Activated B cell treated with CpG ODN at 0.5 μM for 24 hours (primary cell): ENCODE results near the gene PCID2. TPM values are rescaled to one million over a fixed set of nuclear protein-coding genes. Genes with fewer than 3 reads are reported as not detected.

Experiments
- ATAC-seq: fragments of 200-7000 bp; cut with Tn5 transposase; one replicate; pipeline ENCODE4 v1.10.0; 2021; ENCODE audit warnings: low read depth, mild to moderate bottlenecking, moderate library complexity
- CTCF ChIA-PET: fragments of 350-600 bp; sonication (Branson Sonifier 250); formaldehyde crosslinking; loops from one replicate; lab custom pipeline; 2021; ENCODE audit warnings: antibody characterized with exemption; lab: Charles Lee
- POLR2A ChIA-PET: fragments of 350-600 bp; sonication (Branson Sonifier 250); formaldehyde crosslinking; loops from one replicate; lab custom pipeline; 2021; ENCODE audit warnings: antibody characterized with exemption; lab: Charles Lee
- DNase-seq: peaks from one replicate; pipeline ENCODE4 v3.0.0; 2022
- H3K27ac Mint-ChIP-seq: one replicate; pipeline ENCODE4 v1.8.0; 2020; ENCODE audit warnings: mixed read lengths
- H3K27me3 Mint-ChIP-seq: one replicate; pipeline ENCODE4 v1.8.0; 2021; ENCODE audit warnings: mixed read lengths
- H3K36me3 Mint-ChIP-seq: one replicate; pipeline ENCODE4 v1.8.0; 2021; ENCODE audit warnings: low read depth, mixed read lengths
- H3K4me1 Mint-ChIP-seq: one replicate; pipeline ENCODE4 v1.8.0; 2021; ENCODE audit warnings: mixed read lengths
- H3K4me3 Mint-ChIP-seq: one replicate; pipeline ENCODE4 v1.8.0; 2020; ENCODE audit warnings: mild to moderate bottlenecking, mixed read lengths
- H3K9me3 Mint-ChIP-seq: one replicate; pipeline ENCODE4 v1.8.0; 2020; ENCODE audit warnings: mixed read lengths
- CTCF ChIP-seq: fragments of 200-600 bp; IDR thresholded peaks from one replicate; pipeline ENCODE4 v1.8.0; 2022; ENCODE audit warnings: antibody characterized with exemption, mild to moderate bottlenecking
- intact Hi-C: fragments of 100-400 bp; cut with micrococcal nuclease; formaldehyde crosslinking; loops from one replicate; pipeline ENCODE4 v1.15.1; 2024
- total RNA-seq: library from RNA; stranded (reverse); gene quantifications from 2 replicates; pipeline ENCODE4 v1.2.3, GENCODE V29; 2022

The PCID2 gene
- total RNA-seq, 1 donor from 2014 or later: 43.1 TPM

GRCh38 chr13:113158946-113159345 is 49.5 kb downstream of the PCID2 start:
- H3K36me3 Mint-ChIP-seq: no peaks in the 10 kb centered on the region
- TF ChIP-seq CTCF: no peak
- ChIA-PET CTCF (no interaction called here), POLR2A (no interaction called here)
- no peak overlapping the region for H3K27ac Mint-ChIP-seq
- peaks cover 6% of the 10 kb centered on the region for H3K4me1 Mint-ChIP-seq
- H3K4me3 Mint-ChIP-seq: no peak overlapping the region
- H3K9me3 Mint-ChIP-seq: peaks cover 13% of the 10 kb centered on the region
- DNase-seq (no peak), ATAC-seq (no peak)
- intact Hi-C loops: loop anchor here (10.0 kb wide), 1 partner anchor 214 kb away; no protein-coding TSS in a partner anchor
- peaks cover 4% of the 10 kb centered on the region for H3K27me3 Mint-ChIP-seq

GRCh38 chr13:113157929-113158747 is 50.3 kb downstream of the PCID2 start, which contains the start of gene PROZ:
TSS of gene PROZ (plus strand) at chr13:113158648. CDS start at chr13:113158661, 13 bp downstream.
- POLR2A ChIA-PET: interaction anchor here (0.5 kb wide), 1 partner anchor 118 kb away, joined by 6 read pairs; no protein-coding TSS in a partner anchor
- no peak within 1 kb of the TSS for H3K4me3 Mint-ChIP-seq
- intact Hi-C loops: loop anchor here (10.0 kb wide), 1 partner anchor 213 kb away; no protein-coding TSS in a partner anchor
- H3K27ac Mint-ChIP-seq: no peak within 1 kb of the TSS
- peaks cover 12% of the 10 kb centered on the region for H3K4me1 Mint-ChIP-seq
- H3K27me3 Mint-ChIP-seq: peaks cover 4% of the 10 kb centered on the region
- no peak for TF ChIP-seq CTCF
- no peak for ATAC-seq
- peaks cover 13% of the 10 kb centered on the region for H3K9me3 Mint-ChIP-seq
- CTCF ChIA-PET: interaction anchor here (0.6 kb wide), 1 partner anchor 41 kb away, joined by 3 read pairs; no protein-coding TSS in a partner anchor
- no peak for DNase-seq
- H3K36me3 Mint-ChIP-seq: no peaks in the 10 kb centered on the region

- DNase-seq (no peak), ATAC-seq (no peak)
- no peak overlapping the region for H3K4me3 Mint-ChIP-seq
- H3K27me3 Mint-ChIP-seq: peaks cover 4% of the 10 kb centered on the region
- ChIA-PET POLR2A (no interaction called here), CTCF (interaction anchor here (0.6 kb wide), 1 partner anchor 40 kb away, joined by 3 read pairs; no protein-coding TSS in a partner anchor)
- TF ChIP-seq CTCF: no peak
- H3K4me1 Mint-ChIP-seq: peaks cover 18% of the 10 kb centered on the region
- no peaks in the 10 kb centered on the region for H3K36me3 Mint-ChIP-seq
- intact Hi-C loops: loop anchor here (10.0 kb wide), 1 partner anchor 213 kb away; no protein-coding TSS in a partner anchor
- no peak overlapping the region for H3K27ac Mint-ChIP-seq
- H3K9me3 Mint-ChIP-seq: peaks cover 13% of the 10 kb centered on the region
Observed at GRCh38 chr13:113157206-113157928, 51.1 kb downstream of the PCID2 start.

- ChIA-PET POLR2A (interaction anchor here (0.6 to 1.2 kb wide), 2 partner anchors 52 to 473 kb away, joined by 3 to 6 read pairs; partner anchors contain the start of gene PCID2), CTCF (no interaction called here)
- H3K36me3 Mint-ChIP-seq: no peaks in the 10 kb centered on the region
- peaks cover 13% of the 10 kb centered on the region for H3K9me3 Mint-ChIP-seq
- peaks cover 20% of the 10 kb centered on the region for H3K4me1 Mint-ChIP-seq
- no peak for TF ChIP-seq CTCF
- DNase-seq (no peak), ATAC-seq (no peak)
- no peak overlapping the region for H3K27ac Mint-ChIP-seq
- H3K27me3 Mint-ChIP-seq: peaks cover 6% of the 10 kb centered on the region
- intact Hi-C loops: loop anchor here (10.0 kb wide), 1 partner anchor 211 kb away; no protein-coding TSS in a partner anchor
- H3K4me3 Mint-ChIP-seq: no peak overlapping the region
Observed at GRCh38 chr13:113155982-113156655, 52.4 kb downstream of the PCID2 start.
